ENCODE results near the gene PARL. TPM values are rescaled to one million over a fixed set of nuclear protein-coding genes. Genes with fewer than 3 reads are reported as not detected.

PARL gene
- total and polyA plus RNA-seq, 2 of the 8 experiments (the other 6 are each of a cell fraction or from before 2014, with no cell fraction given): 62.7 to 85.0 TPM

GRCh38 chr3:183895774-183896173 lies 11.1 kb upstream of the PARL start:
- DNase-seq (ENCODE audit: low read depth in 1 of 2, low spot score in 2 of 2): no peak
- no peak overlapping the region for H4K8ac ChIP-seq (ENCODE audit: extremely low read depth, insufficient read depth, low read length)
- no peaks in the 10 kb centered on the region for H3K79me2 ChIP-seq (ENCODE audit: control insufficient read depth in 1 of 2, insufficient read depth in 2 of 2, low read length in 2 of 2)
- H4K5ac ChIP-seq (ENCODE audit: insufficient read length, low read depth, low read length): no peak overlapping the region
- no peak for FAIRE-seq
- no peak overlapping the region for H3K27ac ChIP-seq (ENCODE audit: low read depth, low read length)
- no peak overlapping the region for H2BK20ac ChIP-seq (ENCODE audit: low read length)
- no peak overlapping the region; the same call in 1 of the 2 replicates for H2BK15ac ChIP-seq (ENCODE audit: low read length)
- H3K9me3 ChIP-seq (ENCODE audit: insufficient read depth in 2 of 2, low read depth in 1 of 2, low read length in 1 of 2): no peaks in the 10 kb centered on the region
- no peak overlapping the region for H3K4me3 ChIP-seq (ENCODE audit: extremely low read depth in 1 of 4, insufficient read depth in 2 of 4, low read depth in 3 of 4, low read length in 4 of 4)
- WGBS, 2 experiments (ENCODE audit: extremely low coverage in 1 of 2, insufficient coverage in 1 of 2, insufficient read length in 1 of 2, insufficient replicate concordance in 2 of 2, low coverage in 1 of 2, low lambda C conversion rate in 2 of 2, missing lambda C conversion rate in 1 of 2): 78% methylated on average over 6 of the region's 6 CpGs; no CpG with 5 or more reads in 1 of the 2 experiments
- POLR2A ChIA-PET (ENCODE audit: partially characterized antibody): interaction anchor here (2.2 kb wide), 1 partner anchor 122 kb away, joined by 9 read pairs; the partner anchor contains the start of gene ABCC5
- CTCF ChIA-PET (ENCODE audit: partially characterized antibody): interaction anchor here (0.6 to 6.4 kb wide), 55 partner anchors 10 to 1719 kb away, joined by 3 to 53 read pairs (median 4); partner anchors contain the start of genes ABCC5, CLCN2, EIF2B5 and POLR2H
- no peak overlapping the region for H3K18ac ChIP-seq (ENCODE audit: extremely low read depth, low read length)
- H2BK12ac ChIP-seq (ENCODE audit: low read depth, low read length): 0 out of 2 replicates have a peak overlapping the region, but pooled peaks have one; percentile 9
- no peaks in the 10 kb centered on the region for H3K79me1 ChIP-seq (ENCODE audit: low read depth, low read length)
- no peak overlapping the region for H4K91ac ChIP-seq (replicated peaks; ENCODE audit: insufficient read length, low read length)
- H3K56ac ChIP-seq (replicated peaks; ENCODE audit: insufficient read length, low read depth, low read length): no peak overlapping the region
- H4K20me1 ChIP-seq (replicated peaks in 1 of 2; ENCODE audit: control insufficient read depth in 1 of 2, insufficient read depth in 2 of 2, low read length in 2 of 2): no peaks in the 10 kb centered on the region
- no peak overlapping the region for H3K4ac ChIP-seq (replicated peaks; ENCODE audit: insufficient read length, low read depth, low read length)
- H3K4me1 ChIP-seq (replicated peaks in 1 of 4; ENCODE audit: control insufficient read depth in 3 of 4, insufficient read depth in 4 of 4, low read length in 3 of 4): peaks cover 0 to 3% (median 0%) of the 10 kb centered on the region in 4 experiments; a peak in 3 of 7 replicates
- no peak overlapping the region for H2BK5ac ChIP-seq (ENCODE audit: low read depth, low read length)
- no peak overlapping the region for H2AFZ ChIP-seq (ENCODE audit: low read length)
- H3K36me3 ChIP-seq (ENCODE audit: control insufficient read depth in 2 of 4, insufficient read depth in 4 of 4, low read length in 3 of 4): no peaks in the 10 kb centered on the region
- H3K23me2 ChIP-seq (ENCODE audit: low read depth, low read length): no peaks in the 10 kb centered on the region
- H3K4me2 ChIP-seq (ENCODE audit: insufficient read depth in 1 of 2, low read depth in 2 of 2, low read length in 2 of 2): no peak overlapping the region
- H3K14ac ChIP-seq (ENCODE audit: insufficient read length): no peak overlapping the region
- no peak overlapping the region for H3K23ac ChIP-seq (ENCODE audit: insufficient read length)
- no peak overlapping the region for H3K9ac ChIP-seq (replicated peaks in 1 of 4; ENCODE audit: extremely low read depth in 1 of 4, low read depth in 3 of 4, low read length in 3 of 4)
- H2BK120ac ChIP-seq (replicated peaks; ENCODE audit: low read depth, low read length): no peak overlapping the region
- no peaks in the 10 kb centered on the region for H3K27me3 ChIP-seq (replicated peaks in 1 of 4; ENCODE audit: control insufficient read depth in 3 of 4, extremely low read depth in 1 of 4, insufficient read depth in 3 of 4, low read length in 3 of 4)
- H2AK5ac ChIP-seq (ENCODE audit: low read depth, low read length): peak overlapping the region; percentile 2; the same call in 1 of the 2 replicates
- no peak for TF ChIP-seq KDM1A (IDR thresholded peaks at IDR 0.05; ENCODE audit: borderline replicate concordance, low read length)
- TF ChIP-seq CBX8 (IDR thresholded peaks at IDR 0.05; ENCODE audit: borderline replicate concordance, low read depth, low read length): no peak
- TF ChIP-seq POLR2A (IDR thresholded peaks at IDR 0.05; ENCODE audit: control extremely low read depth in 1 of 2, low read depth in 2 of 2, low read length in 2 of 2): no peak
- TF ChIP-seq NRF1 (IDR thresholded peaks at IDR 0.05; ENCODE audit: low read depth, low read length): no peak
- TF ChIP-seq RXRA (IDR thresholded peaks at IDR 0.05; ENCODE audit: insufficient read depth, low read depth, low read length): no peak
- no peak for TF ChIP-seq RAD21 (IDR thresholded peaks at IDR 0.05 in 1 of 2, conservative IDR thresholded peaks at IDR 0.05 in 1 of 2; ENCODE audit: low read depth in 2 of 2, low read length in 2 of 2)
- no peak for TF ChIP-seq SIRT6 (IDR thresholded peaks at IDR 0.05; ENCODE audit: low read length)
- TF ChIP-seq POLR2AphosphoS5 (IDR thresholded peaks at IDR 0.05; ENCODE audit: low read depth, low read length): no peak
- TF ChIP-seq MAX (IDR thresholded peaks at IDR 0.05): no peak
- no peak for TF ChIP-seq TCF12 (IDR thresholded peaks at IDR 0.05; ENCODE audit: low read depth, low read length)
- TF ChIP-seq BACH1 (IDR thresholded peaks at IDR 0.05; ENCODE audit: low read length): no peak
- TF ChIP-seq E2F6 (IDR thresholded peaks at IDR 0.05): no peak
- TF ChIP-seq HDAC6 (IDR thresholded peaks at IDR 0.05; ENCODE audit: low read depth, low read length): no peak
- no peak for TF ChIP-seq SIN3A (conservative IDR thresholded peaks at IDR 0.05 in 1 of 2, IDR thresholded peaks at IDR 0.05 in 1 of 2; ENCODE audit: low read depth in 1 of 2, low read length in 2 of 2)

Data from H1 (cell line).